Panc1 (cell line): Measurements from ENCODE around the gene IL1A. TPM values are rescaled to one million over a fixed set of nuclear protein-coding genes. Genes with fewer than 3 reads are reported as not detected.

Experiments used
- ATAC-seq: fragments of 200-7000 bp; cut with Tn5 transposase; 2 replicates; pipeline ENCODE4 v1.9.1; 2020; ENCODE audit warnings: mild to moderate bottlenecking, moderate library complexity
- BruUV-seq: library from RNA; stranded (reverse); fragments of 400-500 nt; replicated peaks from 2 replicates; lab custom pipeline; 2021; lab: Mats Ljungman, UMichigan
- CTCF ChIA-PET: fragments of 300-600 bp; sonication (Branson Sonifier 250); formaldehyde crosslinking; loops from one replicate; lab custom pipeline; 2022; ENCODE audit warnings: antibody characterized with exemption; lab: Charles Lee
- POLR2A ChIA-PET: fragments of 300-600 bp; sonication (Branson Sonifier 250); formaldehyde crosslinking; loops from one replicate; lab custom pipeline; 2022; ENCODE audit warnings: antibody characterized with exemption; lab: Charles Lee
- DNase-seq: peaks from one replicate; pipeline ENCODE4 v3.0.0-alpha.2; 2010; ENCODE audit warnings: low read depth, low spot score
- H3K27ac ChIP-seq: 2 replicates; pipeline ENCODE4 v1.5.1; 2011; ENCODE audit warnings: mild to moderate bottlenecking, low read length, inconsistent platforms
- H3K27me3 ChIP-seq: fragments of 200-500 bp; sonication (Bioruptor generic); 2 replicates; pipeline ENCODE4 v1.6.0; 2014; ENCODE audit warnings: low read length, inconsistent platforms; ENCODE audit not compliant: control insufficient read depth, insufficient read depth
- H3K36me3 ChIP-seq: fragments of 200-500 bp; sonication (Bioruptor generic); 2 replicates; pipeline ENCODE4 v1.5.1; 2014; ENCODE audit warnings: inconsistent platforms, mild to moderate bottlenecking, low read length, moderate library complexity; ENCODE audit not compliant: control insufficient read depth, insufficient read depth
- H3K4me1 ChIP-seq: 2 replicates; pipeline ENCODE4 v1.5.1; 2011; ENCODE audit warnings: inconsistent platforms, mild to moderate bottlenecking, low read length, moderate library complexity; ENCODE audit not compliant: control insufficient read depth, insufficient read depth
- H3K4me3 ChIP-seq, 2 experiments: 2 replicates each; pipeline ENCODE4 v1.5.1; 2011 to 2012; ENCODE audit warnings: low read depth in 2 of 2, low read length in 2 of 2, mild to moderate bottlenecking in 2 of 2, inconsistent platforms in 1 of 2, moderate library complexity in 1 of 2
- H3K9me3 ChIP-seq: fragments of 200-500 bp; sonication (Bioruptor generic); 2 replicates; pipeline ENCODE4 v1.5.1; 2014; ENCODE audit warnings: low read depth, mild to moderate bottlenecking, inconsistent platforms, low read length, moderate library complexity; ENCODE audit not compliant: control insufficient read depth, insufficient read depth
- CTCF ChIP-seq: fragments of 450-650 bp; IDR thresholded peaks from 2 replicates; pipeline ENCODE4 v1.5.1; 2017; ENCODE audit warnings: mild to moderate bottlenecking
- POLR2AphosphoS5 ChIP-seq: IDR thresholded peaks from 2 replicates; pipeline ENCODE4 v1.6.1; 2012; ENCODE audit warnings: mild to moderate bottlenecking, low read depth, low read length, moderate library complexity
- REST ChIP-seq, 2 experiments: IDR thresholded peaks; 2 replicates each; pipeline ENCODE4 v1.6.1; 2011 to 2012; ENCODE audit warnings: low read depth in 2 of 2, control low read depth in 1 of 2, low read length in 1 of 2, mild to moderate bottlenecking in 1 of 2, moderate library complexity in 1 of 2; ENCODE audit not compliant: insufficient read depth in 1 of 2
- SIN3A ChIP-seq: IDR thresholded peaks from 2 replicates; pipeline ENCODE4 v1.6.1; 2012; ENCODE audit warnings: low read depth, mild to moderate bottlenecking, low read length, moderate library complexity, borderline replicate concordance; ENCODE audit not compliant: insufficient read depth
- TCF7L2 ChIP-seq: IDR thresholded peaks from 2 replicates; pipeline ENCODE4 v1.6.1; 2011; ENCODE audit warnings: mild to moderate bottlenecking, low read depth, low read length, inconsistent platforms
- in situ Hi-C: cut with HindIII; loops from 2 replicates; pipeline ENCODE4 v1.10.0; 2016; ENCODE audit warnings: low sequenced_read_pairs, low pct_unique_long_range_greater_than_20kb
- intact Hi-C: fragments of 100-400 bp; cut with micrococcal nuclease; formaldehyde crosslinking; loops from one replicate; pipeline ENCODE4 v1.10.0; 2022; ENCODE audit not compliant: unreplicated experiment
- total RNA-seq: library from RNA; stranded (reverse); gene quantifications from one replicate; pipeline ENCODE4 v1.2.1, GENCODE V29; 2021; ENCODE audit not compliant: unreplicated experiment

The IL1A gene
- total RNA-seq, 1 experiment from 2014 or later: not detected

DNA sequence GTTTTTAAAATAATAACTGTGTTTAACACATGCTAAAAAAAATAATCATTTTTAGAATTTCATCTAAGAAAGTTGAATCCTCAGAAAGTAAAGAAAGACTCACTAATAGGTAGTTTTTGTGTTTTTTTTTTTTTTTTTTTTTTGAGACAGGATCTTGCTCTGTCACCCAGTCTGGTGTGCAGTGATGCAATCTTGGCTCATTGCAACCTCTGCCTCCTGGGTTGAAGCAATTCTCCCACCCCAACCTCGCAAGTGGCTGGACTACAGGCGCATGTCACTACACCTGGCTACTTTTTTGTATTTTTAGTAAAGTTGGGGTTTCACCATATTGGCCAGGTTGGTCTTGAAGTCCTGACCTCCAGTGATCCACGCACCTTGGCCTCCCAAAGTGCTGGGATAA, 27.0 kb downstream of the IL1A start:
- TF ChIP-seq POLR2AphosphoS5: no peak
- TF ChIP-seq TCF7L2: no peak
- no peak for TF ChIP-seq SIN3A
- TF ChIP-seq REST (IDR thresholded peaks at IDR 0.05; ENCODE audit: insufficient read depth in 1 of 2, low read depth in 2 of 2, low read length in 1 of 2): no peak
- TF ChIP-seq CTCF: no peak
- DNase-seq: no peak
- no peak overlapping the region for H3K4me3 ChIP-seq
- no peaks in the 10 kb centered on the region for H3K9me3 ChIP-seq
- H3K27ac ChIP-seq: no peak overlapping the region
- BruUV-seq: no TSS peak
- in situ Hi-C loops (no loop called here), intact Hi-C loops (no loop called here)
- H3K27me3 ChIP-seq: no peaks in the 10 kb centered on the region
- ChIA-PET POLR2A (no interaction called here), CTCF (no interaction called here)
- H3K36me3 ChIP-seq: peaks cover 51% of the 10 kb centered on the region
- ATAC-seq: no peak
- no peaks in the 10 kb centered on the region; the same call in none of the 2 replicates for H3K4me1 ChIP-seq

DNA sequence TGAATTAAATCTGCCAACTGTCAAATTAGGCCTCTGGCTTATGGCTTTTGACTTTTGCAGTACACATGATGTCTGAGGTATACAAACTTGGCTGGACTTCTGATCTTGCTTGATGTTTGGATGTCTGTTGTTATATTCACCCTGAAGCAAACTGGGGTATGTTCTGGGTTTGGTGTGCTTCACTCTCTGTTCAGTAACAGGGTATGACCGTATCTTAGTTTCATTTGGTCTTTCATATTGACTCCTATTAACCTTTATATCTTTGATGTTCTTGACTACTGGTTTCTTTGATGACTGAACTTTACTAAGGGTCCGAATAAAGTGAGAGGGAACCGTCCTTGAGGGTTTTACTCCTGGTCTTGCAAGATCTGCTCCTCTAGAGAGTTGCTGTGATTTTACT, 28.1 kb downstream of the IL1A start:
- no peak overlapping the region for H3K27ac ChIP-seq
- in situ Hi-C loops: no loop called here
- no peaks in the 10 kb centered on the region for H3K9me3 ChIP-seq
- peaks cover 52% of the 10 kb centered on the region for H3K36me3 ChIP-seq
- no peak overlapping the region for H3K4me3 ChIP-seq
- DNase-seq (no peak), ATAC-seq (no peak)
- ChIA-PET CTCF (no interaction called here), POLR2A (interaction anchor here (0.6 kb wide), 3 partner anchors 16 to 63 kb away, joined by 3 to 4 read pairs (median 4); no protein-coding TSS in a partner anchor)
- intact Hi-C loops: no loop called here
- BruUV-seq: TSS peak; percentile 46
- H3K4me1 ChIP-seq: no peaks in the 10 kb centered on the region; the same call in 1 of the 2 replicates
- TF ChIP-seq TCF7L2 (no peak), CTCF (no peak), REST (IDR thresholded peaks at IDR 0.05; ENCODE audit: insufficient read depth in 1 of 2, low read depth in 2 of 2, low read length in 1 of 2) (no peak), POLR2AphosphoS5 (no peak), SIN3A (no peak)
- H3K27me3 ChIP-seq: no peaks in the 10 kb centered on the region
